BLaER1 treated with 17β-estradiol and CSF1 and Interleukin-3, amounts not matched to agents 10 nM and 100 nM (cell line): Measurements from ENCODE around the gene TECPR1.

Experiments used
- H3K27ac ChIP-seq, 11 experiments: shearing (Covaris generic); formaldehyde crosslinking; 2 replicates each; pipeline ENCODE4 v1.8.1; 2022
- H3K27me3 ChIP-seq, 11 experiments: shearing (Covaris generic); formaldehyde crosslinking; 2 replicates each; pipeline ENCODE4 v1.8.1; 2022
- H3K36me3 ChIP-seq, 11 experiments: shearing (Covaris generic); formaldehyde crosslinking; 2 replicates each; pipeline ENCODE4 v1.8.1; 2022
- H3K4me1 ChIP-seq, 10 experiments: shearing (Covaris generic); formaldehyde crosslinking; 2 replicates each; pipeline ENCODE4 v1.8.1; 2022
- H3K4me2 ChIP-seq, 11 experiments: shearing (Covaris generic); formaldehyde crosslinking; 2 replicates each; pipeline ENCODE4 v1.8.1; 2022
- H3K4me3 ChIP-seq, 10 experiments: shearing (Covaris generic); formaldehyde crosslinking; 2 replicates each; pipeline ENCODE4 v1.8.1; 2022
- H3K9ac ChIP-seq, 11 experiments: shearing (Covaris generic); formaldehyde crosslinking; 2 replicates each; pipeline ENCODE4 v1.8.1; 2022
- H3K9me3 ChIP-seq, 11 experiments: shearing (Covaris generic); formaldehyde crosslinking; replicated peaks in 1 of 11; 2 replicates each; pipeline ENCODE4 v1.8.1; 2022
- H4K20me1 ChIP-seq, 11 experiments: shearing (Covaris generic); formaldehyde crosslinking; 2 replicates each; pipeline ENCODE4 v1.8.1; 2022
- Cebpa-rat ChIP-seq, 11 experiments: shearing (Covaris generic); IDR thresholded peaks; 2 replicates each; pipeline ENCODE4 v1.8.1; 2022

TECPR1 gene

DNA sequence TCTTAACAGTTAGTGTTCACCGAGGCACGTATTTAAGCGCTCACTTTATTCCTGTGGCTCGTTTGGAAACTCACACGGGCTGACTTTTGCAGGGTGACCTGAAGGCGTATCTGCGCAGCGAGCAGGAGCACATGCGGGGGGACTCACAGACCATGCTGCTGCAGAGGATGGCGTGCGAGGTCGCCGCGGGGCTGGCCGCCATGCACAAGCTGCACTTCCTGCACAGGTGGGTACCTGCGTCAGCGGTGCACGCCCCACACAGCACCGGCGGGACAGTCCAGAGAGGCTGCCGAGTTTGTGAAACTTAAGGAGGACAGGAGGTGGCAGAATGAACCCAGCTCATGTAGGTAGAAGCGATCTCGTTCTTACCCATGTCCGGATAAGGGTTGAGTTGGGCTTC lies 80.6 kb downstream of the TECPR1 start:
- H3K36me3 ChIP-seq: peaks cover 19 to 73% (median 50%) of the 10 kb centered on the region in 11 experiments
- H3K4me2 ChIP-seq: no peak overlapping the region
- H3K9me3 ChIP-seq: no peaks in the 10 kb centered on the region
- no peak overlapping the region for H3K27ac ChIP-seq
- TF ChIP-seq Cebpa-rat (IDR thresholded peaks at IDR 0.05): no peak
- H3K27me3 ChIP-seq: no peaks in the 10 kb centered on the region
- no peak overlapping the region for H3K9ac ChIP-seq
- peaks cover 0 to 6% (median 0%) of the 10 kb centered on the region in 10 experiments; a peak in 3 of 20 replicates for H3K4me1 ChIP-seq
- no peak overlapping the region for H3K4me3 ChIP-seq
- peaks cover 0 to 26% (median 16%) of the 10 kb centered on the region in 11 experiments; a peak in 17 of 22 replicates for H4K20me1 ChIP-seq

- peaks cover 0 to 6% (median 0%) of the 10 kb centered on the region in 10 experiments; a peak in 3 of 20 replicates for H3K4me1 ChIP-seq
- peaks cover 19 to 68% (median 50%) of the 10 kb centered on the region in 11 experiments for H3K36me3 ChIP-seq
- no peaks in the 10 kb centered on the region for H3K27me3 ChIP-seq
- no peak overlapping the region for H3K4me3 ChIP-seq
- H3K9me3 ChIP-seq: no peaks in the 10 kb centered on the region
- H3K4me2 ChIP-seq: no peak overlapping the region
- H4K20me1 ChIP-seq: peaks cover 2 to 28% (median 18%) of the 10 kb centered on the region in 11 experiments; a peak in 18 of 22 replicates
- no peak overlapping the region for H3K27ac ChIP-seq
- no peak overlapping the region for H3K9ac ChIP-seq
- TF ChIP-seq Cebpa-rat (IDR thresholded peaks at IDR 0.05): no peak
Observed at GRCh38 chr7:98170966-98171365, 81.1 kb downstream of the TECPR1 start.

DNA sequence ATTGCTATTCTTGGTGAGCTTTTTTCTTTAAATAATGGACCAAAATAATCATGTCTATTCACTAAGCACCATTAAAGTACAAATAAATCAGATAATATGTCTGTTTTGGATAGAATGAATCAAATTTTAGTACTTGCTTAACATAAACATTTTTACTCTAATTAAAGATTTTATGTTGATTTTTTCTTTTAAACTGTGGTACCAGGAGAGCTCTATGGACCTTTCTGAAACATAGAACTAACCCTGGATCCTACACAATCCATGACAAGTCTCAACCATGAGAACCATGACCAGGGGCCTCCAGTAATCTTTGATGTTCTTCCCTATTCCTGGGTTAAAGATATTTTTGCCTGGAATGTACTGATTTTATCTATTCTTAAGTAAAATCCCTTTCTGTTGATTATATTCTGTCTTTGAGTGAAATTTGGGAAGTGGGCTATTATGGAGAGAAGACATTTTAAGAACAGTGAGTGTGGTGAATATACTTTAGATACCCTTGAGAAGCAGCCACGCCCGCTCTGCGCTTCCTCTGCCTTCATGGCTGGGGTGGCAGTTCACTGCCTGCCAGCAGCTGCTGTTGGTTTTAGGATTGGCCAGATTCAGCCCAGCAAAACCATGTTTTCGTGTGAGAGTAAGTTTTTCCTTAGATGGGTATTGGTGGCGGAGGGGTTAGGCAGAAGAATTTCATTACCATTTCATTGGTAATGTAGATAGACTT lies 83.0 kb downstream of the TECPR1 start:
- no peak for TF ChIP-seq Cebpa-rat (IDR thresholded peaks at IDR 0.05)
- H3K9ac ChIP-seq: no peak overlapping the region
- no peaks in the 10 kb centered on the region for H3K9me3 ChIP-seq
- no peak overlapping the region; a peak in 1 of 22 replicates for H3K4me2 ChIP-seq
- H3K4me1 ChIP-seq: peaks cover 0 to 6% (median 0%) of the 10 kb centered on the region in 10 experiments; a peak in 4 of 20 replicates
- H4K20me1 ChIP-seq: peaks cover 11 to 37% (median 34%) of the 10 kb centered on the region in 11 experiments; a peak in 18 of 22 replicates
- H3K36me3 ChIP-seq: peaks cover 11 to 49% (median 32%) of the 10 kb centered on the region in 11 experiments
- H3K27me3 ChIP-seq: peaks cover 0 to 13% (median 0%) of the 10 kb centered on the region in 11 experiments; a peak in 2 of 22 replicates
- no peak overlapping the region for H3K4me3 ChIP-seq
- H3K27ac ChIP-seq: no peak overlapping the region

DNA sequence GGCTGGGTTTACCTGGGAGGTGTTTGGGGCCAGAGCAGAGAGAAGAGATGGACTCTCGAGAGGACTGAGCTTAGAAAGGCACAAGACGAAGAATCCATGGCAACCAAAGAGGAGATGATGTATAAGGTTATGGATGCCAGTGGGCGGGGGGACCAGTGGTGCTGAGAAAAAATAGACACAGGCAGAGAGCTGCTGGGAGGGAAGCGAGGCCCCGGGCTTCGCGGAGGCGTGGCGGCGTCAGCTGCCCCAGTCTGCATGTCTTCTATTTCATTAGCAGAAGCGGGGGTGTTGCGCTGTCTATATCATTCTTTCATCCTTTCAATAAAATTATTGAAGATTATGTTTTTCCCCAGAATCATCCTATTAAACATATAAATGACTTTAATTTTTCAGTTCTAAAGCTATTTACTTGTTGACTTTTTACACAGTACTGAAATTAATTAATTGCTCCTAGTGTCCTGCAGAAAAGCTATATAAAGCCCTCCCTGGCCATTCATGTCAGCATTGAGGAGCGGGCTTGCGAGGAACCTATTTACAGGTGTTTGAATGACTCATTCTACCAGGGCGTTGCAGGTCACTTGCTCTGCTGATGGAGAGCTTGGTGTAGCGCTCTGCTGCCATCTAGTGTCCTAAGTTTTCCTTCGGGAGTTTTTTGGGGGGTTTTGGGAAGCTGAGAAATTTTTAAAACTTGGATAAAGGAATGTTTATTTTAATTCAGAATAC lies 83.7 kb downstream of the TECPR1 start:
- Histone ChIP-seq H3K36me3 (peaks cover 11 to 49% (median 32%) of the 10 kb centered on the region in 11 experiments; a peak in 20 of 22 replicates), H3K9ac (no peak overlapping the region), H3K27me3 (peaks cover 0 to 20% (median 0%) of the 10 kb centered on the region in 11 experiments; a peak in 2 of 22 replicates), H3K4me1 (peaks cover 0 to 10% (median 0%) of the 10 kb centered on the region in 10 experiments; a peak in 7 of 20 replicates), H3K9me3 (no peaks in the 10 kb centered on the region), H3K27ac (no peak overlapping the region), H3K4me3 (no peak overlapping the region), H4K20me1 (peaks cover 11 to 44% (median 35%) of the 10 kb centered on the region in 11 experiments; a peak in 18 of 22 replicates), H3K4me2 (no peak overlapping the region)
- TF ChIP-seq Cebpa-rat (IDR thresholded peaks at IDR 0.05): no peak

DNA sequence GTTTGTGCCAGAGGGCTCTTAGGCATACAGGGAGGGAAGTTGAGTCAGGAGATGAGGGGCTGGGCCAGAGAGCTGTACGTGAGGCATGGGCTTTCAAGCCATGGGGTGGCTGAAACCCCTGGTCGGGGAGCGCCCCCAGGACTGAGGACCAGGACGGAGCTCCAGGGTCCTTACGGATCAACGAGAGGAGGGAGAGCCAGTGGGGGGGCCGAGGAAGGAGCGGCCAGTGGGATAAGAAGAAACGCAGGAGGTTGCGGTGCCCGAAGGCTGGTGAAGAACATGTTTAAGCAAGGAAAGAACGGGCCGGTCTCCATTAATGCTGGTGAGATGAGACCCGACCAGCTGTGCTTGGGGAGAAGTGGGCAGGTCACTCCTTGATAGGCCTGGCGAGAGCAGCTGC lies 84.4 kb downstream of the TECPR1 start:
- Histone ChIP-seq H3K9ac (no peak overlapping the region), H3K9me3 (no peaks in the 10 kb centered on the region), H3K4me3 (no peak overlapping the region), H4K20me1 (peaks cover 11 to 45% (median 36%) of the 10 kb centered on the region in 11 experiments; a peak in 18 of 22 replicates), H3K27ac (no peak overlapping the region), H3K4me2 (no peak overlapping the region), H3K27me3 (peaks cover 0 to 20% (median 0%) of the 10 kb centered on the region in 11 experiments; a peak in 2 of 22 replicates), H3K36me3 (peaks cover 11 to 43% (median 28%) of the 10 kb centered on the region in 11 experiments; a peak in 20 of 22 replicates), H3K4me1 (peaks cover 0 to 16% (median 4%) of the 10 kb centered on the region in 10 experiments; a peak in 14 of 20 replicates)
- no peak for TF ChIP-seq Cebpa-rat (IDR thresholded peaks at IDR 0.05)

DNA sequence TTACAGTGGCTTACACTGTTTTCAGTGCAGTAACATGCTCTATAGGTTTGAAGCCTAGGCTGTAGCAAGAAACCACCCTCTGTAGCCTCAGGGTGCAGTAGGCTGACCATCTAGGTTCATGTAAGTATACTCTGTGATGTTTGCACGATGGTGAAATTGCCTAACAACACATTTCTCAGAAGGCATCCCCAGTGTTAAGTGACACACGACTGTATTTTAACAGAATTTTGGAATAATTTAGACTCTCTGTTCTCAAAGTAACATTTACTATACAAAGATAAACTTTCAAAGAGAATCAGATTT lies 85.4 kb downstream of the TECPR1 start:
- Histone ChIP-seq H3K36me3 (peaks cover 4 to 37% (median 18%) of the 10 kb centered on the region in 11 experiments; a peak in 18 of 22 replicates), H3K9me3 (no peaks in the 10 kb centered on the region), H3K27ac (no peak overlapping the region), H3K27me3 (peaks cover 0 to 24% (median 0%) of the 10 kb centered on the region in 11 experiments; a peak in 2 of 22 replicates), H3K9ac (no peak overlapping the region), H3K4me3 (no peak overlapping the region), H4K20me1 (peaks cover 11 to 45% (median 38%) of the 10 kb centered on the region in 11 experiments; a peak in 18 of 22 replicates), H3K4me2 (no peak overlapping the region), H3K4me1 (peaks cover 0 to 21% (median 8%) of the 10 kb centered on the region in 10 experiments; a peak in 14 of 20 replicates)
- no peak for TF ChIP-seq Cebpa-rat (IDR thresholded peaks at IDR 0.05)

- Histone ChIP-seq H3K4me3 (no peak overlapping the region), H3K4me2 (no peak overlapping the region), H3K27ac (no peak overlapping the region; a peak in 1 of 22 replicates), H3K36me3 (peaks cover 0 to 37% (median 14%) of the 10 kb centered on the region in 11 experiments; a peak in 13 of 22 replicates), H4K20me1 (peaks cover 11 to 45% (median 38%) of the 10 kb centered on the region in 11 experiments; a peak in 18 of 22 replicates), H3K4me1 (peaks cover 0 to 21% (median 8%) of the 10 kb centered on the region in 10 experiments; a peak in 14 of 20 replicates), H3K9me3 (no peaks in the 10 kb centered on the region), H3K9ac (no peak overlapping the region), H3K27me3 (peaks cover 0 to 29% (median 0%) of the 10 kb centered on the region in 11 experiments; a peak in 2 of 22 replicates)
- TF ChIP-seq Cebpa-rat (IDR thresholded peaks at IDR 0.05): no peak
Observed at GRCh38 chr7:98165827-98166667, 86.0 kb downstream of the TECPR1 start.
